Activated CD4-positive, alpha-beta T cell treated with anti-CD3 and anti-CD28 coated beads, Interleukin-2, Interleukin-6, amounts not matched to agents 100 ng/mL and 50 ng/mL, durations not matched to agents 16 hours and 8 hours (primary cell): ENCODE data around the gene GJC3.
"Not testable (repeated sequence)": the region's sequence is repeated elsewhere in the genome, so short reads cannot be mapped to it uniquely, and the experiment has no call there.

Source experiments
- DNase-seq: peaks from one replicate; pipeline ENCODE4 v3.0.0-alpha.2; 2020

GJC3 gene

DNA sequence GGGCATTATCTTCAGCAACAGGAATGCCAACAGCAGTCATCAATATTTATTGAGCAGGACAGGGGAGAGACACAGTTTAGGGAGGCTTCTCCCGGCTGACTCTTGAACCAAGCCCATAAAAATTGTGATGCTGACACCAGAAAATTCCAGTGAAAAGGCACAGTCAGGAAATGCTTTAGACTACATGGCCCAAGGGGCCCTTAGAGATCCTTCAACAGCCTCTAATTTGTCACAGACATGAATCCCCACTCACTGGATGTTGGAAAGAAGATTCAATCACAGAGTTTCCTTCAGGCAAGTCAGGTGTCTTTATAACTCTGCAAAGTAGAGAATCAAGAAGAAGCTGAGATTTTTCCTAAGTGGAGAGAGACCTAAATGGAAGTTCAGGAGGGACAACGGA lies 1.2 kb downstream of the GJC3 start:
- DNase-seq = no peak

DNA sequence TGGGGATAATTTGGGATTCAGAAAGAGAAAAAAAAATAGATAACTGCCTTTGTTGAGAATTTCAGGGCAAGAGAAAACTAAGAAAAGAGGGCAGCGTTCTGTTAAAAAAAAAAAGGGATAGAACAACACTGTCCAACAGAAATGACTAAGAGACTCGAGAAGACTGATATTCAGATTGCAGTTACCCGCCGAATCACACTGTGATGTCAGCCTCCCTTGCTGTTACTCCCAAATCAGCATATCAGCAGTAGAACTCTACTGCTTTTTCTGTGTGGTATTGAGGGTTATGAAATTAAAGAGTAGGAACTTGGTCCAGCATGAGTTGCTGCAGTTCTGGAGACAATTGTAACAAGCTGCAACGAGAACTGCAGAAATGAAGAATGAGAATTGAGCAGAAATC lies 1.9 kb downstream of the GJC3 start:
- DNase-seq = no peak

DNA sequence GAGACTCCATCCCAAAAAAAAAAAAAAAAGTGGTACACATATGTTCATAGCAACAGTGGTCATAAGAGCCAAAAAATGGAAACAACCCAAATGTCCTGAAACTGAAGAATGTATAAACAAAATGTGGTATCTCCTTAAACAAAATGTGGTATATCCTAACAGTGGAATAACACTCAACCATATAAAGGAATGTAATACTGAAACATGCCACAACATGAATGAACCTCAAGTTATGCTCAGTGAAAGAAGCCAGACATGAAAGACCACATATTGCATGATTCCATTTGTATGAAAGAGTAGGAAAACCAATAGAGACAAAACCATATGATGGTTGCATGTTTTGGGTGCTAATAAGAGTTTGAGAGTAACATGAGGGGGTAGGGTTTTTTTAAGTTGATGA lies 3.1 kb downstream of the GJC3 start:
- no peak for DNase-seq

DNA sequence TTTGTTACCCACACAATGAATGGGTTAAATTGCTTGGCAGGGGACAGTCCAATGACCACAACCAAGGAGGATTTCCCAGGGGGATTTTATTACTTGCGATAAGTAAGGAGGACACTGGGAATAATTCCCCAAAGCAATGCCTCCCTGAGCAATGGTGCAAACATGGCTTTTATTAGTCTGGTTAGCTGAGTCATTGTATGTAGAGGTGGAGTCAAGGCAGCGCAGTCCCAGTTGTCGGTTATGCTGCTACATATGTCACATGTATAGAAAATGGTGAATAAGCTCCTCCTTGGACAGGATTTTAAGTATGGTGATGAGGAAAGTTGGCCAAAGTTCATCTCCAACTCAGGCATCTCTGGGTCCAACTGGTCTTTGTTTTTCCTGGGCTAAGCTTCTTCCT lies 6.2 kb downstream of the GJC3 start:
- DNase-seq = no peak

DNA sequence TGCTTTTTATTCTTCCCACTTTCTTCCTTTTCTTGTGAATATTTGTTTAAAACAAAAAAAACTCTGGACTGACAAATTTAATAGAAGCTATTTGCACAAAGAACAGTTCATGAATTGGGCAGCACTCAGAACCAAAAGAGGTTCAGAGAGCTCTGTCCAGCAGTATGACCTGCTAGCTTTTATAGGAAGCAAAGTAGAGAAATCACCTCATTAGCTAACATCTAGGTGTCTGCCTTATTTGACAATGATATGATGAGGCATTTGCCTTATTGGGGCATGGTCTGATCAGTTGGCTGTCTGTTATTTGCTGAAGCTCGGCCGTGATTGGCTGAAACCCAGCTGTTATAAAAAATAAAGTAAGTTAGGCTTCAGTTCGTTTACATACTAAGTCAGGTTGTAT lies 9.3 kb downstream of the GJC3 start:
- DNase-seq = no peak

DNA sequence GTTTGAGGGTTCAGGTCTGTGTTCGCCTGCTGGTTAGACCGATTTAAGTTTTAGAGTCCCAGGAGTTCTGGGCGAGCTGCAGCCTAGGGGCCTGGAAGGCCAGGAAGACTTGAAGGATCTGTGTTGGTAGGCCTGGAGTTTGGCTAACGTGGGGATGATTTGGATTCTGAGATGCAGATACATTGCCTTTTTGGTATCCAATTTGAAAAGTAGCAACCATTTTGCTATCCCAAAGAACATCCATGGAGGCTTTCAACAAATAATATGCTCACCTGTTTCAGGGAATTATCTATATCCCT lies 9.7 kb downstream of the GJC3 start:
- no peak for DNase-seq

DNA sequence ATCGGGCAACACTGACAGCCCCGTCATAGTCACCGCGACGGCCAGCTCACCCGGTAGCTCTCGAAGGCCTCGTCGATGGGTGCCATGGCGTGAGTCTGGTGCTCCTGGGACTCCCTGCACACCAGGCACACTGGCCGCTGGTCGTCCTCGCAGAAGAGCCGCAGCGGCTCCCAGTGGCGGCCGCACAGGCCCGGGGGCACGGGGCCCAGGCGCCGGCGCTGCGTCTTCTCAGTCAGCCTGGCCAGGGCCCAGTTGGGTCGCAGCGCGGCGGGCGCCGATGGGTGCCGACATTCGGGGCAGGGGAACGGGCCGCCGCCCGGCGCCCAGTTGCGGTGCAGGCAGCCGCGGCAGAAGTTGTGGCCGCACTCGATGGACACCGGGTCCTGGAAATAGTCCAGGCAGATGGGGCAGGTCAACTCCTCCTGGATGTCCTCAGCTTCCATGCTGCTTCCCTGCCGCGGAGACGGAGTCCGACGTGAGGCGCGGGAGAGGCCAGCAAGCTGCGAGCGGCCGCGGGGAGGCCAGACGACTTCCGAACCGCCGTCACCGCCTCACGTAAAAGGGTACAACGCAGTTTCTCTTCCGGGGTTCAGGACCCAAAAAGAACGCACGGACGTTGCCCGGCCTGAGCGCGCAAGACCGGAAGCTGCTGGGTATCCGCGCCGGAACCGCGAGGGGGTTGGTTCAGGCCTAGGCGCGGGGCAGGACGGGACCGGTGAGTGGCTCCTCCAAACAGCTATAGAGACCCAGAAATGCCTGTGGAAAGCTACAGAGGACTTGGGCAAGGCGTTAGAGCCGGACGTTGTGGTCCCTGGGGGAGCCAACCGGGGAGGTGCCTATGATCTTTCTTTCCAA lies 10.2 kb downstream of the GJC3 start, which contains the start of gene TRIM4:
TSS of gene TRIM4 (minus strand) at position 572 of the 855 bp plus-strand sequence. CDS start at position 443, 129 bp downstream.
- peak; percentile 96 for DNase-seq

DNA sequence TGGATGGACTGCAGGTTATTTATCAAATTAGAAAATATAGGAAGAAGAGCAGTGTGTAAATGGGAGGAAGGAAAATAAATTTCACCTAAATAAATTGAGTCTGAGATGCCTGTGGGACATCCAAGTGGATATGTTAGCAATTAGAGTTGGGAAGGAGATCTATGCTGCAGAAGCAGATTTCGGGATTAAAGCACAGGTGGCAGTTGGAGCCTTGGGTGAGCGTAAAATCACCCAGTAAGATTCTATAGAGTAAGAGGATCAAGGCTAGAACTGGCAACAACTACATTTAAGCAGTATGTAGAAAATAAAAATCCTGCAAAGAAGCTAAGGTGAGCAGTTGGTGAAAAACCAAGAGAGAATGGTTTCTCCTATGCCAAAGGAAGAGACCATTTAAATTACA lies 18.4 kb downstream of the GJC3 start:
- DNase-seq = no peak

DNA sequence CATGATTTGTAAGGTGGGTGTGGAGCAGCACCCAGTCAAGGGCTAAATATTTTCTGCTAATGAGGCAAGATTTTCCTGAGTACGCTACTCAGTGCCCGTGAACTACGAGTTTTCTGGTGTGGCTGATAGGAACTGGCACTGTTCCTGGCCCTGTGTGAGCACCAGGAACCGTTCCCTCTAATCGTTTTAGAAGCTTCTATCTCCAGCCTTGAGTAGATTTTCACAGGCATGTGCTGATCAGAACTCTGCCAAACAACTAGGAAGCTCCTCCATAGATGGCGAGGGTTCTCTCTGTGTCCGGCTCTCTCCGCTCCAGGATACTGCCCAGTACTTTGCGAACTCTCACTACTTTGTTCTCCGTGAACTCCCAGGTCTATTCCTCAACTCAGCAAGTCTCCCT lies 27.8 kb downstream of the GJC3 start:
- no peak for DNase-seq

DNA sequence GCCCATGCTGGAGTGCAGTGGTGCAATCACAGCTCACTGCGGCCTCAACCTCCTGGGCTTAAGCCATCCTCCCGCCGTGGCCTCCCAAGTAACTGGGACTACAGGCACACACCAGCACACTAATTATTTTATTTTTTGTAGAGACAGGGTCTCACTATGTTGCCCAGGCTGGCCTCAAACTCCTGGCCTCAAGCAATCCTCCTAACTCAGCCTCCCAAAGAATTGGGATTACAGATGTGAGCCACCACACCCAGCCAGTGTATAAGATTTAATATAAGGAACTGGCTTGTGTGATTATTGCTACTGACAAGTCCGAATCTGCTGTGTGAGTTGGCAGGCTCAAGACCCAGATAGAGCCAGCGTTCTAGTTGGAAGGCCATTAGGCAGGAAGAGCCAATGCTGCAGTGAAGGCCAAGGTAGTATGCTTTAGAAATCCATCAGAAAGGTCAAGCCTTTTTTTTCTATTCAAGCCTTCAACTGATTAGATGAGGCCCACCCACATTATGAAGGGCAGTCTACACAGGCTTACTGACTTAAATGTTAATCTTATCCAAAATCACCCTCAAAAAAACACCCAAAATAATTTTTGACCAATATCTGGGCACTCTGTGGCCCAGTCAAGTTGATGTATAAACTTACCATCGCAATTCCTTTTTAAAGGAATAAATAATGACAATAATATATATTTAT lies 29.4 kb downstream of the GJC3 start:
- DNase-seq = no peak

DNA sequence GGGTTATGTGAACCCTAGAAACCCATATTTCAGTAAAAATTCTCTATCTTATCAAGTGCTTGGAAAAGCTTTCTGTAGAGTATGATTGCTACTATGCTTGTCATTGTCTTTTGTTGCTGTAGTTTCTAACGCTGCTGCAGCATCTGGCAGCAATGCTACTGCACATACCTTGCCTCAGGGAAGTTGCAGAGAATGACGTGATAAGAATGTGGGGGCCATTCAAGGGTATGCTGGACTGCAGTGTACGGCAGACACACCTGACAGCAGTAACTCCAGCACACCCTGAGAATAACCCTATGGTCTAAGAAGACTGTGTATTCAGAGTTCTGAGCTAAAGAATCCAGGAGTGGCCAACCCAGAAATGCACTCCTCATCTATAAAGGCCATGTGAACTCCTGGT lies 30.6 kb downstream of the GJC3 start:
- DNase-seq = no peak

DNA sequence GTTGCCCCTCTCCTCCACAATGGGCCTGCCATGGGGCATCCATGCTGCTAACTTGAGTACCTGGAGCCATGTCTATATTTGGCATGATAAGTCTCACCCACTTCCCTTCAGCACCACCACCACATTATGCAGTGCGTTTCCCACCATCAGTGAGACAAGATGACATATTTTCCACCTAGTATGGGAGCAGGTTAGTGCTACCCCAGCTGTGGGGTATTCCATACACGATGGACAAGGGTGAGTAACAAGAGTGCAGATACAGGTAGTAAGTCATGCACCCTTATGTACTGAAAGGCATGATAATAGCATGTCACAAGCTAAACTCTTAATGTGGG lies 31.4 kb downstream of the GJC3 start:
- DNase-seq = no peak

DNA sequence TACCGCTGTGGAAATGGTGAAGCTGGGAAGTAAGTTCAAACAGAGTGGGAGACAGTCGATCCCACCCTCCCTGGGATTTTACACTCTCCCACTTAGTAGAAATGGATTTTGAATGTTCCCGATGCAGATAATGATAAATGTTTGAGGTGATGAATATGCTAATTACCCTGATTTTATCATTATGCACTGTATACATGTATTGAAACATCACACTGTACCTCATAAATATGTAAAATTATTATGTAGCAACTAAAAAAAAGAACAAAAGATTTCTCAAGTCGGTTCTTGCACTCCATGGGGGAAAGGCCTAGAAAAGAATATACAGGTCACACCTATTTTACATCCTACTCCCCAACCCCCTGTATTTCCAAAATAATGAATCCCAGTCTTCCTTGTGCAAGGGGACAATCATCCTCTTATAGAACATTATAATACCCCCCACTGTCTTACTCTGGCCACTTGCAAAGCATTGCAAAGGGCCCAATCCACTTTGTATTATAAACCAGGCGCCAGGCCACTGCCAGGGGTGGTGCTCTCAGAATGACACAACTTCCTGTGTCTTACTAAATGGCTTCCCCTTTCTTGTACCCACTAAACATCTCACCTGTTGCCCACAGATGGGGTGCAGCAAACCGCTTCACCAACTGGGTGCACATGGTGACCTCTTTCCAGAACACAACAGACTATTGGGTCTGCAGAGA lies 31.9 kb downstream of the GJC3 start:
- DNase-seq = peak; percentile 36

DNA sequence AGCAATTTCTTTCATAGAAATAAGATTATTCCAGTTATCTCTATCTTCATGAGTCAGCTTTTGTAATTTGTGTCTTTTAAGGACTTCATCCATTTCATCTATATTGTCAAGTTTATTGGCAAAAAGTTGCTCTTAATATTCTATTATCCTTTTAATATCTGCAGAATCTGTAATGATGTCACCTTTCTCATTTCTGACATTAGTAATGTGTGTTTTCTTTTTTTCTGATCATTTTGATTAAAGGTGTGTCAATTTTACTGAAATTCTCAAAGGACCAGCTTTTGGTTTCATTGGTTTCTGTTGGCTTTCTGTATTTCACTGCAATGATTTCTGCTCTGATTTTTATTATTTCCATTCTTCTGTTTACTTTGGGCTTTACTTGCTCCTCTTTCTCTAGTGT lies 34.7 kb downstream of the GJC3 start:
- no peak for DNase-seq

DNA sequence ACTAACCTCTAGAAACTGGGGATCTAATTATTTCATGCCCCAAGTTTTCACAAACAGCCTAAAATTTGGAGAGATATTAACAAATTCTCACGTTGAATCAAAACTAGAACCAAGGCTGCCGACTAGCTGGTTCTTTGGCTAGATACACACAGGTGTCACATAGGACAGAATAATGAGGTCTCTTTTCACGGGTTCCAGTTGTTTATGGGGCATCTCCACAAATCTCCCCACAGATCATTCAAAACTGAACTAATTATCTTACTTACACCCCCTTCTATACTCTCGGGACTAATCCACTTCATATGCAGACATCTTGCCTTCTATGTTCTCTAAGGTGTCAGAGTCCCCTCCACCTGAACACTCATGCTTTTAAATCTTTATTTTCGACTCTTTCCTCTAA lies 36.1 kb downstream of the GJC3 start:
- DNase-seq = no peak

DNA sequence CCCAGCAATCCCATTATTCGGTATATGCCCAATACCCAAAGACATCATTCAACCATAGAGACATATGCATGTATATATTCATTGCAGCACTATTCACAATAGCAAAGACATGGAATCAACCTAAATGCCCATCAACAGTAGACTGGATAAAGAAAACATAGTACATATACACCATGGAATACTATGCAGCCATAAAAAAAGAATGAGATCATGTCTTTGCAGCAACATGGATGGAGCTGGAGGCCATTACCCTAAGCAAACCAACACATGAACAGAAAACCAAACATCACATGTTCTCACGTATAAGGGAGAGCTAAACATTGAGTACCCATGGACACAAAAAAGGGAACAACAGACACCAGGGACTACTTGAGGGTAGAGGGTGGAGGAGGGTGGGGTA lies 39.1 kb downstream of the GJC3 start:
- not testable (repeated sequence) for DNase-seq

DNA sequence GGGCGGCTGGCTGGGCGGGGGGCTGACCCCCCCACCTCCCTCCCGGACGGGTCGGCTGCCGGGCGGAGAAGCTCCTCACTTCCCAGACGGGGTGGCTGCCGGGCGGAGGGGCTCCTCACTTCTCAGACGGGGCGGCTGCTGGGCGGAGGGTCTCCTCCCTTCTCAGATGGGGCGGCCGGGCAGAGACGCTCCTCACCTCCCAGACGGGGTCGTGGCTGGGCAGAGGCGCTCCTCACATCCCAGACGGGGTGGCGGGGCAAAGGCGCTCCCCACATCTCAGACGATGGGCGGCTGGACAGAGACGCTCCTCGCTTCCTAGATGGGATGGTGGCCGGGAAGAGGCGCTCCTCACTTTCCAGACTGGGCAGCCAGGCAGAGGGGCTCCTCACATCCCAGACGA lies 41.1 kb downstream of the GJC3 start:
- not testable (repeated sequence) for DNase-seq

DNA sequence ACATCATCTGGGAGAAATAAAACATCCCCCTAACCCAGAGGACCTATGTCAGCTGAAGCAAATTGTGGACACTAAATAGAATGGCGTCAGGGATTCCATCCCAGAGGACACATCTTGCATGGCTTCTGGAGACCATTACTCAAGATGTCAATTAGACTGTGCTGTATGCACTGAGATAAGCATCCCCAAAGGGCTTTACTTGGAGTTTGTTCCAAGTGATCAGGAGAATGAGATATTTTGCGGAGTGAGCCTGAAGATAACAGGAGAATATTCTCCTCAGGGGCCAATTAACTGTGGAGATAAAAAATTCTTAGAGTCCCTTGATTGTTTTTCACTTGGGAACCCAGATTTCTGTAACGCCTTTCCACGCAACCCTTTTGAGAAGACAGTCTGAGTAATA lies 48.0 kb downstream of the GJC3 start:
- no peak for DNase-seq

DNA sequence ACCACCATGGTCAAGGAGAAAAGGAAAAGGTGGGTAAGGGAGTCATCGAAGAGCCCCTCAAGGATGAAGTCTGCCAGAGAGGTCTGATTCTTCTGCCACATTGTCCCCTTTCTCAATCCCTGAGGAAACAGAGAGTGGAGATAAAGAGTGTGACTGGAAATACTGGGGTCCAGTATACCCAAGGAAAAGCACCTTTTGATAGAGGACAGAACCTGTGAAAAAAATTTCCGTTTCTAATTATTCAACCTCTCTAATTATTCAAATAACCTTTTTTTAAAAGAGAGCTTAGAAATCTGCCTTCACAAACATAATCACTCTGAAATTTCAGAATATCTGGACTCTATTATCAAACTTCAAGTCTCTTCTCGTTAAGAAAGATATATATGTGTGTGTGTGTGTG lies 52.5 kb downstream of the GJC3 start, which contains the start of gene OR2AE1:
TSS of gene OR2AE1 (minus strand) at position 101 of the 400 bp plus-strand sequence. CDS start at position 101, 0 bp downstream.
- no peak for DNase-seq

DNA sequence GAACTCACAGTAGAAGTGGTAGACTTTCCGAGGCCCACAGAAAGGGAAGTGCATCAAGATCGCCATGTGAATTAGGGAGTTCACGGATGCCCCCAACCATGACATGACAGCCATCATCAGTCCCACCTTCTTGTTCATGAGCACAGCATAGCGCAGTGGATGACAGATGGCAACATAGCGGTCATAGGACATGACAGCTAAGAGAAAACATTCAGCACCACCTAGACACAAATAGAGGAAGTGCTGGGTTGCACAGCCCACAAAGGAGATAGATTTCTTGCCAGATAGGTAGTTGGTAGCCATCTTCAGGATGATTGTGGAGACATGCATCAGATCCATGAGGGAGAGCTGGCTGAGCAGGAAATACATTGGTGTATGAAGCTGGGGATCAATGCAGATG lies 52.9 kb downstream of the GJC3 start:
- DNase-seq = no peak
